GM12872 (cell line): ENCODE results near the gene TBX6.
A peak's percentile ranks its signal among the peaks of the same experiment; 100 is the strongest.

ENCODE experiments used
- TF ChIP-seq, protein P1 (sequence below): IDR thresholded peaks from 3 replicates; pipeline ENCODE4 v1.5.1; 2011; ENCODE audit warnings: low read depth, mild to moderate bottlenecking, low read length, moderate library complexity; ENCODE audit not compliant: insufficient read depth

The TBX6 gene

DNA sequence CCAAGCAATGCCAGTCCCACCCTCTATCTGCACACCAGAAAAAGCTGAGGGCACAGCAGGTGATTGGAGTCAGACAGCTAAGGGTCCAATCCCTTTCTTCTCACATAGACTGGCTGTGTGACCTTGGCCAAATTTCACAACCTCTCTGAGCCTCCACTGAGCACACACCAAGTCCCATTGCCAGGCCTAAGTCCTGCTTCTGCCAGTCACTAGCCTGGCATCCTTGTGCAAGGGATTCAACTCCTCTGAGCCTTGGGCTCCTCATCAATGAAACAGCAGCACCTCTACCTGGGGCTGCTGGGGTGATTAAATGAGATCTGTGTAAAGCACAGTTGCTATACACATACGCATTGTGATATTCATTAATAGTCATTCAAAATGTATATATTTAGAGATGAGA lies 45.1 kb downstream of the TBX6 start:
- TF ChIP-seq, protein P1, sequence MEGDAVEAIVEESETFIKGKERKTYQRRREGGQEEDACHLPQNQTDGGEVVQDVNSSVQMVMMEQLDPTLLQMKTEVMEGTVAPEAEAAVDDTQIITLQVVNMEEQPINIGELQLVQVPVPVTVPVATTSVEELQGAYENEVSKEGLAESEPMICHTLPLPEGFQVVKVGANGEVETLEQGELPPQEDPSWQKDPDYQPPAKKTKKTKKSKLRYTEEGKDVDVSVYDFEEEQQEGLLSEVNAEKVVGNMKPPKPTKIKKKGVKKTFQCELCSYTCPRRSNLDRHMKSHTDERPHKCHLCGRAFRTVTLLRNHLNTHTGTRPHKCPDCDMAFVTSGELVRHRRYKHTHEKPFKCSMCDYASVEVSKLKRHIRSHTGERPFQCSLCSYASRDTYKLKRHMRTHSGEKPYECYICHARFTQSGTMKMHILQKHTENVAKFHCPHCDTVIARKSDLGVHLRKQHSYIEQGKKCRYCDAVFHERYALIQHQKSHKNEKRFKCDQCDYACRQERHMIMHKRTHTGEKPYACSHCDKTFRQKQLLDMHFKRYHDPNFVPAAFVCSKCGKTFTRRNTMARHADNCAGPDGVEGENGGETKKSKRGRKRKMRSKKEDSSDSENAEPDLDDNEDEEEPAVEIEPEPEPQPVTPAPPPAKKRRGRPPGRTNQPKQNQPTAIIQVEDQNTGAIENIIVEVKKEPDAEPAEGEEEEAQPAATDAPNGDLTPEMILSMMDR = no peak

DNA sequence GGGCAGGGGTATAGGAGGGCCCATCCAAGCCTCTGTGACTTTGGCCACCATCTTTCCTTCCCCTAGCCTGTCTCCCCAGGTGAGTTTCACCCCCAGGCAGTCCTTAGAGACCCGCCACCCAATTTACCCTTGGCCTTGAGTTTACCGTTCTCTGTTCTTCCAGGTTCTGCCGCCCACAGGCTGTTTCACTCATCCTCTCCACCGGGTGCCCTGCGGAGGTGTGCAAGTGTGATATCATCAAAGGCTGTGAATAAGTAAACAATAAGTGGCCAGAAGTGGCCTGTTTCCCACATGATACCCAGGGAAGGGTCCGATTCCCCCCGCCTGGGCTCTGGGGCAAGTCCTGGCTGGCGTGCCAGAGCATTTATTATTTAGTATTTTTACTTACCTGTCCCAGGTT lies 45.5 kb downstream of the TBX6 start:
- TF ChIP-seq, protein P1 = no peak

DNA sequence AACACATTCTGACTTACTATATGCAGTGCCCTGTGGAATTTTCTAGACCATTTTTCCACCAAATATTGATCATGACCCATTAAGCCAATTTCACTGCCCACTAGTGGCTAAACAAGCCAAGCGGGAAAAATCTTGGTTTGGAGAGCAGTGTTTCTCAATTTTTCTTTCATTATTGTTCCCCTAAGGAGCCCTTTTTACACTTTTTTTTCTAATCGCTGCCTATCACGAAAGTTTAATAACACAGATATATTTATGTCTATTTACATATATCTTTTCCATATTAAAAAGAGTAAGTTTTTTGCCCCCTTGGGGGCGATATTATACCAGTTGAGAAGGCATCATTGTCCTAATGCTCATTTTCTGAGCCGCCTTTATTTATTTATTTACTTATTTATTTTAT lies 49.9 kb downstream of the TBX6 start:
- TF ChIP-seq, protein P1 = peak; percentile 32; the same call in 1 of the 3 replicates

DNA sequence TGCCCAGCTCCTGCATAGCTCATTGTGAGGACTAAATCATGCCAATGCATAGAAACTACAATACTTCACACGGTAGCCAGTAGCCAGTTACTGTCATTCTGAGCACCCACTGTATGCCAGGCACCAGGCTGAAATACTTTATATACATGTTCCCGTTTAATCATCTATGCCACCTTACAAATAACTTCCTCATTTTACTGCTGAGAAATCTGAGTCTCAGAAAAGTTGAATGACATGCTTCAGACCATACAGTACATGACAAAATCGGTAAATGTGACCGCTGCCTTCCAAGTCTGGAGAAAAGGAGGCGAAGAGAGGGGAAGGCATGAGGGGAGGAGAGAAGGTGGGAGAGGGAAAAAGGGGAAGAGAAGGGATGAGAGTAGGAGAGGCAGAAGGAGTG lies 51.5 kb downstream of the TBX6 start:
- TF ChIP-seq, protein P1 = no peak
